GM18508 (cell line): Measurements from ENCODE around the gene KRT7.
"Not testable (repeated sequence)": the region's sequence is repeated elsewhere in the genome, so short reads cannot be mapped to it uniquely, and the experiment has no call there.

Source experiments
- ATAC-seq: cut with Tn5 transposase; IDR thresholded peaks from one replicate; pipeline ENCODE4 v1.9.1; 2021; ENCODE audit warnings: moderate number of reproducible peaks; ENCODE audit not compliant: insufficient read depth, unreplicated experiment

KRT7 gene

GRCh38 chr12:52270541-52271070 lies 37.6 kb downstream of the KRT7 start:
- ATAC-seq = no peak

- ATAC-seq = no peak
These were observed 38.1 kb downstream of the KRT7 start for GRCh38 chr12:52271158-52271557.

GRCh38 chr12:52274521-52275120 lies 41.6 kb downstream of the KRT7 start, which contains the start of gene KRT86:
KRT86 (plus strand) TSS chr12:52274645; CDS start chr12:52301917, 27,272 bp downstream.
- no peak for ATAC-seq

GRCh38 chr12:52275686-52276085 lies 42.6 kb downstream of the KRT7 start:
- ATAC-seq = no peak

- ATAC-seq = no peak
These were observed 44.6 kb downstream of the KRT7 start for GRCh38 chr12:52277486-52278245.

- ATAC-seq = no peak
These were observed 45.8 kb downstream of the KRT7 start for GRCh38 chr12:52278575-52279421.

- no peak for ATAC-seq
These were observed 46.6 kb downstream of the KRT7 start for GRCh38 chr12:52279422-52280318.

- ATAC-seq = no peak
These were observed 47.3 kb downstream of the KRT7 start for GRCh38 chr12:52280319-52280795.

- ATAC-seq = no peak
These were observed 47.9 kb downstream of the KRT7 start for GRCh38 chr12:52280796-52281560.

GRCh38 chr12:52284562-52285171 lies 51.6 kb downstream of the KRT7 start:
- ATAC-seq = no peak

- ATAC-seq = no peak
These were observed 52.2 kb downstream of the KRT7 start for GRCh38 chr12:52285172-52285745.

GRCh38 chr12:52285851-52286530 lies 52.9 kb downstream of the KRT7 start:
- ATAC-seq = no peak

- ATAC-seq = not testable (repeated sequence)
These were observed 54.1 kb downstream of the KRT7 start for GRCh38 chr12:52286857-52287785.

- peak; percentile 65 for ATAC-seq
These were observed 55.1 kb downstream of the KRT7 start for GRCh38 chr12:52287816-52288805.

GRCh38 chr12:52290483-52291134 lies 57.6 kb downstream of the KRT7 start:
- not testable (repeated sequence) for ATAC-seq
